Stimulated activated naive CD4-positive, alpha-beta T cell (primary cell): ENCODE data around the gene RBP5.

ENCODE experiments used
- DNase-seq, 6 experiments: peaks; one replicate each; lab custom pipeline; 2025; lab: John Stamatoyannopoulos, UW

The RBP5 gene

DNA sequence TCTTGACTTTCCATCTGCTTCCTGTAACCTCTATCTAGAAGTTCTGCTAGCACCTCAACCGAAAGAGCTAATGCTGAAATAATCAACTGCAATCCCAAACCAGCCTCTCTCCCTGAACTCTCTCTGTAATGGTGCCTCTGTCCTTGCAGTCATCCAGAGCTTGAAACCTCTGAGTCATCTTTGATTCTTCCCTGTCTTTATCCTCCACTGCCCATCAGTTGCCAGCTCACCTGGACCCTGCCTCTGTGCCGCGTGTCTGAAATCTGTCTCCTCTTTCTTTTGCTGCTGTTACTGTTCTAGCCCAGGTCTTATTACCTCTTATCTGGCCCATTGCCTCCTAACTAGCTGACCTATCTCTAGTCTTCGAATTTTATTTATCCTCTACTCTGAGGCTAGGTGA, 17.0 kb upstream of the RBP5 start:
- no peak for DNase-seq

DNA sequence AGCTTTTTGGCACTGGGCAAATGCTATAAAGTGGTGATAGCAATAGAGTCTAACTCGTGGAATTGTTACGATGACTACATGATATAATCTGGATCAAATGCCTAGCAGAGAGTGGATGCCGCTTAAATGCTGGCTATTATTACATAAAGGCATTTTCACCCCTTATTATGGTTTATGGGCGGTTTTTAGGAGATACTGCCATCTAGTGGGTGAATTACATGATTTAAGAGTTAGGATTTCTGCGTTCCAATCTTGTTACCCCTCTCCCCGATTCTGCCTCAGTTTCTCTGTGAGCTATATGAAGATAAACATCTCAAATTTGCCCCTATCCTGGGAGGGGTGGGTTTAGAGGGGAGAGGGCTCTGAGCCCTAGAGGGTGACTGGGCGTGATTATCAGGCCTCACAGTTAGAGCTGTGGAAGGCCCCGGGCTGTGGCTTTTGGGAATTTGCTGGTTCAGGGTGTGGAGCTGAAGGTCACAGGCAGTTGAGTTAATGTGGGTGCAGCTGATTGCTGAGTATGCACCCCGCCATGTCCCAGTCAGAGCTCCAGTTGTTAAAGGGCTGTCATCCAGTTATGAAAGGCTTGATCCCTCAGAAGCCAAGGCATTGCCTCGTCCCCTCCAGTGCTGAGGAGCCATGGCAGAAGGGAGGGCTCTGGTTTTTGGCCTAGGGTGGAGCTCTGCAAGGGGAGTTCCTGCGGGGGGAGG, 15.9 kb upstream of the RBP5 start:
- DNase-seq, result peak in 2 of 6 experiments; percentile 21 to 40

DNA sequence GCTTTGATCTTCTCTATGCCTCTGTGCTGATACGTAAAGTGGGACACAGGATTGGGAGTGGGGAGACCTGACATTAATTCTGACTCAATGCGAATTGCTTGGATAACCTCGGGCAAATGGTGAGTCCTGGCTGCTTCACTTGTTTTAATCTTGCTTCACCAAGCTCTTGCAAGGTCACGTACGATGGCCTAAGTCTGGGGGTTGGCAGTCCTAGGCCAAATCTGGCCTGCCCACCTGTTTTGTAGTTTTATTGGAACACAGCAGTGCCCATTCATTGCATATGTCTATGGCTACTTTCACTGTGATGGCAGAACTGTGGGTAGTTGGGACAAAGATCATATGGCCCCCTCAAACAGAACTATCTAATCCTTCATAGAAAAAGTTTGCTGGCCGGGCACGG, 14.9 kb upstream of the RBP5 start:
- DNase-seq, result no peak

DNA sequence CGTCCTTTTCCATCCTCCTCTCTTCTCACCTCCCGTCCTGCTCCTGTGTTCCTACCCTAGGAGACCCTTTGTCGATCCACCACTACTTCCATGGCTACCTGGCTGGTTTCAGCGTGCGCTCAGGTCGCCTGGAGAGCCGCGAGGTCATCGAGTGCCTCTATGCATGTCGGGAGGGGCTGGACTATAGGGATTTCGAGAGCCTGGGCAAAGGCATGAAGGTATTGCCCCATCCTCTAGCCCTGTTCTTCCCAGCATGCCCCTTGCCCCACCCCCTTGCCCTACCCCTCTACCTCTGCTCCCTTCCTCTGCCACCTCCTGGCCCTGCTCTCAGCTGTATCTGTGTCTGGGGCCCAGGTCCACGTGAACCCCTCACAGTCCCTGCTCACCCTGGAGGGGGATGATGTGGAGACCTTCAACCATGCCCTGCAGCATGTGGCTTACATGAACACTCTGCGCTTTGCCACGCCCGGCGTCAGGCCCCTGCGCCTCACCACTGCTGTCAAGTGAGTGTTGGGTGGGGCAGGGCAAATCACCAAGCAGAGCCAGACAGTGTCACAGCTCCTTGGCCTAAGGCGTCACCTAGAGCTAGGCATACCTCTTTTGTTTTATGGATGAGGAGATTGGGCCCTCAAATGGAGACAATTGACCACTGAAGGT, 14.2 kb upstream of the RBP5 start:
- no peak for DNase-seq

DNA sequence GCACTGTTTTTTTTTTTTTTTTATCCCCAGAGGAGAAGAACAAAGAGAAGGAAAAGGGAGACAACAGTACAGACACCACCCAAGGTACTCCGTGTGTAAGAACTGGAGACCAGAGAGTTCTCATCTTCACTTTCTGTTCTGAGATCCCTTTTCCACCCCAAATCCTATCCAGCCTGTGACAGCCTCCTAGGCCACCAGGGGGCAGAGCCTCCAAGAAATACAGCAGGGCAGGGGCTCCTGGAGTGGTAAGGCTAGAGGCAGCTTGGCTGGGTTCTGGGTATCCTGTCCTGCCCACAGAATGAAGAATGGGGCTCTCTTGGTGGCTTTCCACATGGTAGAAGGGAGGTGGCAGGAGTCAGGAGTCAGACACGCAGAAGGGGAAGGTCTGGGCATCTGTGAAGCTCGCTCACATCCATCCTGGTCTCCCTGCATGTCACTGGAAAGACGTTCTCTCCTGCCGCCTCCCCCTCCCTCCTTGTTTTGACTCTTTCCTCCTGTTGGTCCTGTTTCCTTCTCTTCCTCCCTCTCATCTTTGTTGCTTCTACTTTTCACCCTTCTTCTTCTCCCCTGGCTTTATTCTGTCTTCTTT, 13.5 kb upstream of the RBP5 start:
- DNase-seq, result peak; percentile 13 to 58 (median 40)

DNA sequence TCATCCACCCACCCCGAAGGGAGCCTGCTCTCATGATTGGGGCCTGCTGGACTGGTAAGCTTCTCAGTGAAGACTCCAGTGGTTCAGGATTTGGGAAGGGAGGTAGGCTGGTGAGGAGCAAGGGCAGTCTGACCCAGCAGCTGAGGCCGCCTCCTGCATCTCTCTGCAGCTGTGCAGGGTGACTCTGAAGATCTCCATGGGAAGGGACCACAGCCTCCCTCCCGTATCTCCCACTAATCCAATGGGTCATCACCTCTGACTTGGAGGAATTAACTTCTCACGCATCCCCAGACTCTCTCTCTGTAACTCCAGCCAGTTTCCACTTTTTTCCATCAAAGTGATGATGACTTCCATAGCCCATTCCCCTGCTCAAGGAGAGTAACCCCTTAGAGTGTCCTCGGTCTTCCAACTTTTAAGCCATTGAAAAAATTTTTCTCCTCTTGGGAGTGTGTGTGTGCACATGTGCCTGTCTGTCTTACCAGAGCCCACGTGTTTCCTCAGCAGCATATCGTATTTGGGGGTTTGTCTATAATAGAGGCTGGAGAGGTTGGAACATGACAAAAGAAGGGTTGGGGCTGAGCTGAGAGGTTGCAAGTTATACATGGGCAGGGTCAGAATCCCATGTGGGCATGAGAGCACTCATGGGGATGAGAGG, 12.8 kb upstream of the RBP5 start:
- no peak for DNase-seq

DNA sequence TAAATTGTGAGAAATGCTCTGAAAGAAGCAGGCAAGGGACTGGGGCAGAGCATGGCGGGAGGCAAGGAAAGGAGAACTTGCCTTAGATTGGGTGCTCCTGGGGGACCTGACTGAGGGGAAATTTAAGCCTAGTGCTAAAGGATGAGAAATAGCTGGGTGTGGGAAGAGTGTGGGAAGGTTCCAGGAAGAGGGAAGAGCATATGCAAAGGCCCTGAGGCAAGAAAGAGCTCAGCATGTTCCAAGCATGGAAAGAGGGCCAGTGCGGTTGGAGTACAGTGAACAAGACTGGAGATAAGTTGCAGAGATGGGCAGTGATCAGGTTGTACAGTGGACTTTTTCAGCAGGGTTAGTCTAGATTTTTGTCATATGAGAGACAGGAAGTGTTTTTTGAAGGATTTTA, 10.5 kb upstream of the RBP5 start:
- no peak for DNase-seq

DNA sequence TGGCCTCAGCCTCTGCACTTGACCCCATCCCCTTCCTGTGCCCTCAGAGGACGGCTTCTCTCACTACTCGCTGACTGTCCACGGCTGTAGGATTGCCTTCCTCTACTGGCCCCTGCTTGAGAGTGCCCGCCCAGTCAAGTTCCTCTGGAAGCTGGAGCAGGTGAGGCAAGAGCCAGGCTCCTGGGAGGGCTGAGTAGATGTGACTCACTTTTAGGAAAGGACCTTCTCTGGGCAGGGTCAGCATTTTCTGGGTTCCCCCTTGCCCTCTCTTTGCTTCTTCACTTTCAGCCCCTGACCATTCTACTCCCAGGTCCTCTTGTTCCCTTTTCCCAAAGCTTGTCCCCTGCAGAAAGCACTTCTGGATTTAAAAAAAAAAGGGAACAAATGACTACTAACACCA, 9.2 kb upstream of the RBP5 start:
- no peak for DNase-seq

DNA sequence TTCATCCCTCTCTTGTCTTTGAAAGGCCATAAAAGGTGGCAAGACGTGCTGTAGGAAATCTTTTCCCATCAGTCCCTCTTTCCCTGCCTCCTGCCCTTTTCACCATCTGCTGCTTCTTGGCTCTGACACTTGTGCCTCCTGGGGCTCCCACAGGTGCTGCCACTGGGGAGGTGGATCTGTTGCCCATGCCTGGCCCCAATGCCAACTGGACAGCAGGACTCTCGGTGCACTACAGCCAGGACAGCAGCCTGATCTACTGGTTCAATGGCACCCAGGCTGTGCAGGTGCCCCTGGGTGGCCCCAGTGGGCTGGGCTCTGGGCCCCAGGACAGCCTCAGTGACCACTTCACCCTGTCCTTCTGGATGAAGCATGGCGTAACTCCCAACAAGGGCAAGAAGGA, 8.0 kb upstream of the RBP5 start:
- DNase-seq, result no peak

DNA sequence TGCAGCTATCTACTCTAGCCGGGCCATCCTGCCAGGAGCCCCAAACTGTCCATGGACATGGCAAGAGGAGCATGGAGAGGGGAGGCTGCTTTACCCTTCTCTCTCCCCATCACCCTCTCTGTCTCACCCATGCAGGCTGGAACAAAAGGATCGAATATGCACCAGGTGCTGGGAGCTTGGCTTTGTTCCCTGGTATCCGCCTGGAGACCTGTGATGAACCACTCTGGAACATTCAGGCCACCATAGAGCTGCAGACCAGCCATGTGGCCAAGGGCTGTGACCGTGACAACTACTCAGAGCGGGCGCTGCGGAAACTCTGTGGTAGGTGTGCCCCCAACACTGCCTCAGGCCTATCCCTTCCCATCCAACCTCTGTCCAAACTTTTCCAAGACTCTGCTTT, 7.4 kb upstream of the RBP5 start:
- DNase-seq, result no peak

DNA sequence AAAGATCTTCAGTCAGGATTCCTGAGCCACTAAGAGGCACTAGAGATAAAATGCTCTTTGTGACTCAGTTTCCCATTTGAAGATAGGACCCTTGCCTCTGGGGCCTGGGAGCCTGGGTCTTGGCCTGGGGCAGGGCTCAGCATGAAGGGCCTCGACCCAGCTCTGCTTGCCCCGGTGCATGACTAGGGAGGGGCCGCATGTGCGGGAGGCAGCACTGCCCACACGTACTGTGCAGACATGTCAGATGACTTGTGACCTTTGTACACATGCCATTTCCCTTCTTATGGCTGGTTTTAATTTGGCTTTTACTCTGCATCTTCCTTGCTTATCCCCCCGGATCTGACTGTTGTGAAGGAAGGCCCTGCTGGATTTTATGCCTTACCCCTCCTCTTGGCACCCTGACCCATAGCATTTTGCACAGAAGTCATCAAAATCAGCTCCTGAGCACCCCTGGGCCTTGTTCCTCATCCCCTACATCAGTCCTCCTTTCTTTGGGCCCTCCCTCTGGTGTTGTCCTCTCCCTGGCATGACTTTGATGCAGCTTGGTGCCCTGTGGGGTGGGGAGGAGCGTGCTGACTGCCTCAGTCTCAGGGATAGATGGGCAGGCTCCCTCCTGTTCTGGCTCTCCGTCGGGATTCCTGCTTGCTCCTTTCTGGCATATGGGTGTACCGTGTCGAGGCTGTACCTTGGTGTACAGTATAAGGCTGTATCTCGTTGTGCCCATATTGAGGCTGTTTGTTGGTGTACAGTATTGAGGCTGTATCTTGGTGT, 5.9 kb upstream of the RBP5 start:
- no peak for DNase-seq

DNA sequence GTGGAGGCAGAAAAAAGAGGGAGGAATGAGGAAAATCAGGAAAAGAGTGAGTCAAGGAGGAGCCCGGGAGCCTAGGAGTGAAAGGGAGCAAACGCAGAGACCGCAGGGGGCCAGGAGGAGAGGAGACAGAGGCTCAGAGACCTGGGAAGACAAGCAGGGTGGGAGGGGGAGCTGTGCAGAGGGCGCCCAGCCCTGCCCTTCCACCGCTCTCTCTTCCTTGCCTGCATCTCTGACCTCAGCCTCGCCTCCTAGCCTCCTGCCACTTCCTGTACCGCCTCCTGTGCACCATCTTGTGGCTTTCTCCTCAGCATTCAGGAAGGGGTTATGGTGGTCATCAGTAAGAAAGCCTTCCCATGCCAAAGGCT, 2.8 kb upstream of the RBP5 start:
- DNase-seq, result no peak

DNA sequence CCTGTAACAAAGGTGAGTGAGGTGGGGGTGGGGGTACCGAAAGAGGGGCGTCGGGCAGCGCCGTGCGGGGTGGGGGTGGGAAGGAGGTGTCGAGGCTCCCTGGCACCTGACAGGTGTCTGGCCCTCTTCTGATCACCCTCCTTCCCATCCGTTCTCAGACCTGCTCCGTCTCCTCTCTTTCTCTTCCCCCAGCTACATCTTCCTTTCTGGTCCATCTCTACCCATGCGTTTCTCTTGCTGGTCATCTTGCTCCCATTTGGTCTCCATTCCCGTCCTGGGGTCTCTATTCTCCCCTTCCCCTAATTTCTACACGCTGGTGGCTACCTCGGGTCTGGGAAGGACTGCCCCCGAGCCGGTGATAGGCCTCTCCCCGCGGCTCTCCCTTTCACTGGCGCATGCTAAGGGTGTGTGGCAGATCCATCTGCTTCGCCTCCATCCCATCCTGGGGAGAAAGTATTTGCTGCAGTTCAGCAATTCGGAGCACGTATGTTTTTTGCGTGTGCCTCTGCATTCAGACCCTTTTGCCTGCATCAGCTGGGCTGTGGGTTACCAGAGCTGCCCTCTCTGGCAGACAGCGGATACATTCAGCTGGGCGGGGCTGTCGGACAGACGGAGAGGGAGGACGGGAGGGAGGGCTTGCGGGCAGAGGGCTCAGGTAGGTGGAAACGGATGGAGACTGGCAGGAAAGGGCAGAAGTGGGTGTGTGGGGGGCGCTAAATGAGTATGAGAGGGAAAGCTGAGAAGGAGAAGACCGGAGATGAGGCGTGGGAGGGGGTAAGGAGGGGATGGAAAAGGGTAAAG, 2.2 kb upstream of the RBP5 start:
- peak in 5 of 6 experiments; percentile 4 to 45 (median 24) for DNase-seq

DNA sequence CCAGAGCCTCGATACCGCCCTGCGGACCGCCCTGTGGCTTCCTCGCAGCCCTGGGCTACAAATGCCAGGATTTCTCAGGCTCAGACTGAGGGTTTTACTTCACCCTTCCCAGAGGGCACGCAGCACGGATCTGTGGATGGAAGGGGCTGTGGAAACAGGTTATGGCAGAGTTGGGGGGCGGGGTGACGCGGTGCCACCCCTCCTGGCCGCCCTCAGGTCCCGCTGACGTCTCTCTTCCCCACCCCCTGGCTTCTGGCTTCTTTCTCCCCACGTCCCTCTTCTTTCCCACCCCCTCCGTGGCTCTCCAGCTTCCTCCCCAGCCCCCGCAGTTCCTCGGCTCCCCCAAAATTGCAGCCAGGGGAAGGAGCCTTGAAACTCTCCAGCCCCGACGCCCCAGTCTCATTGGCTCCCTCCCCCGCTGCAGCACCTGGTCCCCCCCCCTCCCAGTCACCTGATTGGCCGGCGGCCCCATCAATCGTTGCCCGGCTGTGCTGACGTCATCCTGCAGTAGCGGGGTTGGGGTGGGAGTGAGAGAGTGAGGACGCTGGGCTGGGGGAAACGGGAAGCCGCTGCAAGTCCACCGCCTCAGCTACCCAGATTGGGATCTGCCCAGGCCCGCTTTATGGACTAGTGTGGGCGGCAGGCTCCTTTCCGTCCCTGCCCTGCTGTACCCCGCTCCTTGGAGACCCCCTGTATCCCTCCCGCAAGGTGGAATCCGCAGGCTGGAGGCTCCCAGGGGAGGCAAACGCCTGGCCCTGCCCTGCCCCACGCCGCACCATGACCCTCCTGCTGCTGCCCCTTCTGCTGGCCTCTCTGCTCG, 1.4 kb upstream of the RBP5 start, which contains the start of gene CLSTN3:
Gene CLSTN3 (plus strand): TSS at position 500 of the 820 bp plus-strand sequence. CDS start 278 bp downstream, at position 778.
- DNase-seq, result peak; percentile 71 to 91 (median 82)

DNA sequence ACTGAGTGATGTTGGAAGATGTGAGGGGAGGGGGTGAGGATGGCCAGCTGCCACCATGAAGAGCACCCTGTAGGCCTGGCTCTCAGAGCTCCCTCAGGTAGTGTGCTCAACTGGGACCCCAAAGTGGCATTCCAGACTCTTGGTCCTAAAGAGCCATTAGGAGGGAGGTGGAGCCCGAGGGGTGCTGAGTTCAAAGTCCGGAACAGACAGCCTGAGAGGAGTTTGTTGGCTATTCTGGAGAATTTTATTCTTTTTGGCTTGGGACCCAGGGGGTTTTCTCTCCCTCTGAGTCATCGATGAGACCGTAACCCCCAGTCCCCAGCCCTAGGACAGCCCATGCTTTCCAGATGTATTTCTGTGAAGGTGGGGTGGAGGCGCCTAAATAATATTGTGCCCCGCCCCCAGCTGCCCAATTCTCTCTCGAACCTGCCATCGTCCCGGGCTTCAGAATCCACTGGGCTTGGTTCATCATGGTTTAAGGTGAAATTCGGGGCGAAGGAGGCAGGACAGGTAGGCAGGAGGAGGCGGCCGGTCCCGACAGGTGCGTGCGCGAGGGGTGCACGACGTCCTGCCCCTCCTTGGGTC, 690 bp upstream of the RBP5 start:
- DNase-seq, result no peak

DNA sequence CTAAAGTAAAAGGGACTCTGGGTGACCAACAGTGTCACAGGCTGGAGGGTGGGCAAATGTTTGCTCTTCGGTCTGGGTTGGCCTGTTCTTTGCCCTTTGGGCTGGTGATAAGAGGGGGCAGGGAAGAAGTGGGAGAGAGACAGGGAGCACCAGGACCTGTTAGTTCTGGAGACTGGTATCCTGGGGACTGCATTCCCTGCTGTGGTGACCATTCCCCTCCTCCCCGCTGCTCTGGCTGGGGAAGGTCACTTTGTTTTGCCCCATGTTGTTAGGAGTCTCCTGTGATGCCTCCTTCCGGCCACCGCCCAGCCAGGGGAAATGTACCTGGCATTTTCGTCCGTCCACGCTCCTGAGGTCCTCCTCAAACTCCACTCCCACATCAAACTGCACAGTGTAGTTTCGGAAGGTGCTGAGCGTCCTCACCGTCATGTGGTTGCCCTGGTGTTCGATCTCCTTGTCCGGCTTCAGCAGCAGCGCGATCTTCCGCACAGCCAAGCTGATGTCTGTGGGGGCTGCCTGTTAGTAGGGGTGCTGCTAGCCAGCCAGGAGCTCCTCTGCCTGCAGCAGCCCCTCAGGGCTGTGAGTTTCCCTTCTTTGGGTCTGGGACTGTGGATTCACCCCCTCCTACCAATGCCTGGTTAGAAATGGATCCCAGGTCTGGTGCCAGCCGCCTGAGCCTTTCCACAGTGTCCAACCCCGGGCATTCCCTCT, 618 bp downstream of the RBP5 start:
- no peak for DNase-seq

DNA sequence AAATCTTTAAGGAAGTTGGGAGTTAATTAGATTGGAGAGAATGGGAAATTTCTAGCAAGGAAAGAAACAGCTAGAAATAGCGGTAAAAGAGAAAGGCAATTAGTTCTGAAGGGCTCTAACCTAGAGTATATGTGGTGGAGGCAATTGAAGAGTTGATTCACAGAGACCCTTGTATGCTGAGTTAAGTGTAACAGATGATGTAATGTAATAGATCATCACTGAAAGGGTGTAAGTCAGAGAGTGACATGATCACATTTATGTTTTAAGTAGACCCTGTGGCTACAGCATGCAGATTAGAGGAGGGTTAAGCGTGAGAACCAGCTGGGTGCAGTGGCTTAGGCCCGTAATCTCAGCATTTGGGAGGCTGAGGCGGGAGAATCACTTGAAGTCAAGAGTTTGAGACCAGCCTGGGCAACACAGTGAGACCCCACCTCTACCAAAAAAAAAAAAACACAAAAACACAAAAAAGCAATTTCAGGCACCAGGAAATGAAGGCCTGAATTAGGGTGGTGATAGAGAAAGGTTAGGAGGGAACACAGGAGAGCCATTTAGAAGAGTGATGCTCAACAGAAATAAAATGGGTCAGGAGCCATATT, 3.0 kb downstream of the RBP5 start:
- DNase-seq, result no peak

DNA sequence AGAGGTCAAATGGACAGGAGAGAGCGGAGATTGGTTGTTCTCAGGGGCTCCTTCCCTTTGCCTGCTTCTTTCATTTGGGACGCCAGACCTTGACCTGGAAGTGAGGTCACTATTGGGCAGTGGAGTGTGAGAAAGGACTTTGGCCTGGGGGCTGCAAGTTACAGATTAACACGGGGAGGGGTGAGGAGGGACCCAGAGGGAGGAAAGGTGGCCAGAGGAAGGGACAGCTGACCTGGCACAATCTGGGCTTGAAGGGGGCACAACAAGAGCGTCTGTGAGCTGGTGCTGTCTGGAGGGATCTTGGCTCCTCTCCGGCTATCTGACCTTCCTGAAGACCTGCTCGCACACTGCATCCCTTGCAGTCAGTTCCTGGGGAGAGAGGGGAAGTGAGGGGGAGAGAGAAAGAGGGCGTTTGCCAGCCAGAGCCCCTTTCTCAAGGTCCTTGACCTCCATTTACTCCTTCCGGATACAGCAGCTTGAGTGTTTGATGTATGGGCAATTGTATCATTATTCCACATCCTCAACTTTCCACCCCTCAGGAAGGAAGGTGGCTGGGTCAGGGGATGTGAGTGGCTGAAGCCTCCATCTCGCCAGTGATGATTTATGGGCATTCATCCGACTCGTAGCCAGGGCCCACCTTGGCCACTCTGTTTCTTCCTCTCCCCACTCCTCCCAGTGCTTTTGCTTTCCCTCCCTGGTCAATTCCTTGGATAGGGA, 4.7 kb downstream of the RBP5 start:
- no peak for DNase-seq
